IMR-90 (cell line): ENCODE results near the gene RNF123. TPM values are rescaled to one million over a fixed set of nuclear protein-coding genes. Genes with fewer than 3 reads are reported as not detected.

ENCODE experiments used
- ATAC-seq: fragments of 200-7000 bp; cut with Tn5 transposase; 2 replicates; pipeline ENCODE4 v1.9.1; 2020; ENCODE audit warnings: low read depth, mild to moderate bottlenecking, moderate library complexity
- BruUV-seq: library from RNA; stranded (reverse); fragments of 400-500 nt; replicated peaks from 2 replicates; lab custom pipeline; 2021; lab: Mats Ljungman, UMichigan
- CTCF ChIA-PET: fragments of 300-600 bp; formaldehyde crosslinking; extraction: SDS; loops from one replicate; lab custom pipeline; 2021; ENCODE audit warnings: antibody characterized with exemption; lab: Yijun Ruan, JAX
- POLR2A ChIA-PET: fragments of 300-600 bp; sonication (Branson Sonifier 250); formaldehyde crosslinking; loops from one replicate; lab custom pipeline; 2022; ENCODE audit warnings: antibody characterized with exemption; ENCODE audit not compliant: unreplicated experiment; lab: Charles Lee
- DNase-seq: peaks from one replicate; pipeline ENCODE4 v3.0.0; 2013
- H2AFZ ChIP-seq: replicated peaks from 2 replicates; pipeline ENCODE3; 2013; ENCODE audit warnings: low read length, mild to moderate bottlenecking; ENCODE audit not compliant: poor library complexity
- H2AK5ac ChIP-seq: 2 replicates; pipeline ENCODE4 v1.6.1; 2013; ENCODE audit warnings: low read depth, low read length, inconsistent platforms
- H2AK9ac ChIP-seq: replicated peaks from 2 replicates; pipeline ENCODE3; 2013; ENCODE audit warnings: mild to moderate bottlenecking, low read depth, low read length, moderate library complexity; ENCODE audit not compliant: poor library complexity
- H2BK120ac ChIP-seq: 2 replicates; pipeline ENCODE4 v1.6.1; 2013; ENCODE audit warnings: low read depth, low read length, inconsistent platforms
- H2BK15ac ChIP-seq: 3 replicates; pipeline ENCODE4 v1.6.1; 2013; ENCODE audit warnings: low read depth, low read length, inconsistent platforms
- H2BK20ac ChIP-seq: 2 replicates; pipeline ENCODE4 v1.6.1; 2013; ENCODE audit warnings: low read depth, mild to moderate bottlenecking, inconsistent platforms, low read length, moderate library complexity
- H2BK5ac ChIP-seq: 2 replicates; pipeline ENCODE4 v1.6.1; 2013; ENCODE audit warnings: mild to moderate bottlenecking, low read depth, low read length, inconsistent platforms; ENCODE audit not compliant: poor library complexity, severe bottlenecking
- H3K14ac ChIP-seq: replicated peaks from 2 replicates; pipeline ENCODE4 v1.6.1; 2013; ENCODE audit warnings: low read depth, low read length, inconsistent platforms
- H3K18ac ChIP-seq: 2 replicates; pipeline ENCODE4 v1.6.1; 2013; ENCODE audit warnings: low read depth, low read length, control low read depth
- H3K23ac ChIP-seq: 2 replicates; pipeline ENCODE4 v1.6.1; 2013; ENCODE audit warnings: low read depth, low read length, inconsistent platforms
- H3K27ac ChIP-seq: 2 replicates; pipeline ENCODE4 v1.5.1; 2013; ENCODE audit warnings: mild to moderate bottlenecking, control low read depth, low read length; ENCODE audit not compliant: insufficient read depth
- H3K27me3 ChIP-seq: 2 replicates; pipeline ENCODE4 v1.6.1; 2013; ENCODE audit warnings: low read length; ENCODE audit not compliant: control insufficient read depth, insufficient read depth
- H3K36me3 ChIP-seq: 2 replicates; pipeline ENCODE4 v1.6.1; 2013; ENCODE audit warnings: low read length, mixed read lengths; ENCODE audit not compliant: control insufficient read depth, insufficient read depth
- H3K4ac ChIP-seq: 2 replicates; pipeline ENCODE4 v1.6.1; 2013; ENCODE audit warnings: low read depth, low read length, inconsistent platforms
- H3K4me1 ChIP-seq: 2 replicates; pipeline ENCODE4 v1.6.1; 2013; ENCODE audit warnings: low read length, mixed read lengths; ENCODE audit not compliant: control insufficient read depth, insufficient read depth
- H3K4me2 ChIP-seq: 2 replicates; pipeline ENCODE4 v1.6.1; 2013; ENCODE audit warnings: low read depth, mild to moderate bottlenecking, control low read depth, low read length, moderate library complexity
- H3K4me3 ChIP-seq: 2 replicates; pipeline ENCODE4 v1.5.1; 2013; ENCODE audit warnings: low read depth, mild to moderate bottlenecking, control low read depth, low read length, moderate library complexity; ENCODE audit not compliant: insufficient read depth
- H3K56ac ChIP-seq: 2 replicates; pipeline ENCODE4 v1.6.1; 2013; ENCODE audit warnings: low read length, inconsistent platforms; ENCODE audit not compliant: insufficient read depth; ENCODE audit errors: extremely low read depth
- H3K79me1 ChIP-seq, 2 experiments: 2 replicates each; pipeline ENCODE4 v1.6.1; 2013; ENCODE audit warnings: low read length in 2 of 2, inconsistent platforms in 1 of 2, low read depth in 1 of 2
- H3K9ac ChIP-seq: 2 replicates; pipeline ENCODE4 v1.6.1; 2013; ENCODE audit warnings: low read depth, low read length, control low read depth
- H3K9me1 ChIP-seq: 2 replicates; pipeline ENCODE4 v1.6.1; 2013; ENCODE audit warnings: low read length, inconsistent platforms; ENCODE audit not compliant: insufficient read depth
- H3K9me3 ChIP-seq: 2 replicates; pipeline ENCODE4 v1.6.1; 2013; ENCODE audit warnings: low read length; ENCODE audit not compliant: control insufficient read depth, insufficient read depth
- H4K20me1 ChIP-seq: 2 replicates; pipeline ENCODE4 v1.6.1; 2013; ENCODE audit warnings: low read length, inconsistent platforms; ENCODE audit not compliant: insufficient read depth
- H4K5ac ChIP-seq: 2 replicates; pipeline ENCODE4 v1.6.1; 2013; ENCODE audit warnings: mild to moderate bottlenecking, low read depth, low read length, control low read depth
- H4K8ac ChIP-seq, 2 experiments: 2 replicates each; pipeline ENCODE4 v1.6.1; 2013; ENCODE audit warnings: low read depth in 2 of 2, low read length in 2 of 2, control low read depth in 1 of 2, inconsistent platforms in 1 of 2
- H4K91ac ChIP-seq: 2 replicates; pipeline ENCODE4 v1.6.1; 2013; ENCODE audit warnings: low read depth, low read length, inconsistent platforms; ENCODE audit not compliant: insufficient read depth
- BHLHE40 ChIP-seq: fragments of 150-350 bp; IDR thresholded peaks from 2 replicates; pipeline ENCODE4 v1.6.1; 2016; ENCODE audit warnings: mild to moderate bottlenecking, low read depth, low read length
- CEBPB ChIP-seq: IDR thresholded peaks from 2 replicates; pipeline ENCODE4 v1.6.1; 2012; ENCODE audit warnings: low read depth, low read length, improper control_type of control experiment
- CHD1 ChIP-seq: IDR thresholded peaks from 2 replicates; pipeline ENCODE4 v1.6.1; 2012; ENCODE audit warnings: low read depth, low read length, improper control_type of control experiment
- CTCF ChIP-seq: conservative IDR thresholded peaks from 2 replicates; pipeline ENCODE4 v1.5.1; 2012; ENCODE audit warnings: mild to moderate bottlenecking, low read depth, low read length, improper control_type of control experiment
- ELK1 ChIP-seq: fragments of 150-350 bp; IDR thresholded peaks from 2 replicates; pipeline ENCODE4 v1.6.1; 2016; ENCODE audit warnings: low read depth, mild to moderate bottlenecking, low read length, moderate library complexity, borderline replicate concordance
- FOS ChIP-seq: fragments of 150-350 bp; IDR thresholded peaks from 2 replicates; pipeline ENCODE4 v1.6.1; 2016; ENCODE audit warnings: low read depth, low read length
- MAFK ChIP-seq: IDR thresholded peaks from 2 replicates; pipeline ENCODE4 v1.6.1; 2012; ENCODE audit warnings: low read depth, low read length, improper control_type of control experiment
- MAZ ChIP-seq: IDR thresholded peaks from 2 replicates; pipeline ENCODE4 v1.6.1; 2012; ENCODE audit warnings: low read depth, mild to moderate bottlenecking, low read length, improper control_type of control experiment, moderate library complexity, borderline replicate concordance
- MXI1 ChIP-seq: IDR thresholded peaks from 2 replicates; pipeline ENCODE4 v1.6.1; 2012; ENCODE audit warnings: low read depth, mild to moderate bottlenecking, low read length, moderate library complexity, borderline replicate concordance
- NFE2L2 ChIP-seq: fragments of 150-350 bp; IDR thresholded peaks from 2 replicates; pipeline ENCODE4 v1.6.1; 2016; ENCODE audit warnings: low read depth, mild to moderate bottlenecking, low read length
- POLR2A ChIP-seq: IDR thresholded peaks from 2 replicates; pipeline ENCODE4 v1.6.1; 2012; ENCODE audit warnings: mild to moderate bottlenecking, low read depth, low read length
- RAD21 ChIP-seq: IDR thresholded peaks from 2 replicates; pipeline ENCODE4 v1.6.1; 2012; ENCODE audit warnings: low read length, improper control_type of control experiment
- RCOR1 ChIP-seq: IDR thresholded peaks from 2 replicates; pipeline ENCODE4 v1.6.1; 2012; ENCODE audit warnings: mild to moderate bottlenecking, low read length, improper control_type of control experiment; ENCODE audit not compliant: insufficient replicate concordance
- RFX5 ChIP-seq: IDR thresholded peaks from 2 replicates; pipeline ENCODE4 v1.8.0; 2012; ENCODE audit warnings: low read depth, mild to moderate bottlenecking, low read length, moderate library complexity
- SMC3 ChIP-seq: fragments of 150-350 bp; IDR thresholded peaks from 2 replicates; pipeline ENCODE4 v1.6.1; 2016; ENCODE audit warnings: low read depth, mild to moderate bottlenecking, antibody characterized with exemption, low read length, moderate library complexity
- WGBS, 2 experiments: methylation state at CpG; one replicate each; pipeline versions ENCODE4 v1.1.5 to v1.1.7; 2013; ENCODE audit warnings: missing lambda C conversion rate in 2 of 2; ENCODE audit not compliant: insufficient read length in 1 of 2; ENCODE audit errors: extremely low coverage in 2 of 2; 5-methylcytosine and 5-hydroxymethylcytosine counted together
- dilution Hi-C: fragments of 300-500 bp; cut with HindIII; formaldehyde crosslinking; loops from one replicate; pipeline ENCODE4 v1.14.3; 2018; ENCODE audit warnings: low sequenced_read_pairs; ENCODE audit not compliant: unreplicated experiment
- in situ Hi-C: fragments of 300-500 bp; cut with MboI; formaldehyde crosslinking; loops from 3 replicates; pipeline ENCODE4 v1.14.3; 2019; ENCODE audit warnings: low sequenced_read_pairs, inconsistent platforms, mixed read lengths
- intact Hi-C: fragments of 100-400 bp; cut with micrococcal nuclease; formaldehyde crosslinking; loops from 2 replicates; pipeline ENCODE4 v1.10.0; 2022
- polyA plus RNA-seq, 3 experiments: library from polyadenylated mRNA; depleted of rRNA; stranded (reverse); fragments of >200 nt; gene quantifications; 2 replicates each; pipeline ENCODE4 v1.2.3, GENCODE V29; 2012; ENCODE audit warnings: low replicate concordance in 1 of 3
- total RNA-seq: library from RNA; depleted of rRNA; stranded (reverse); fragments of >200 nt; gene quantifications from 2 replicates; pipeline ENCODE4 v1.2.3, GENCODE V29; 2012
- TF ChIP-seq, protein P1 (sequence below): fragments of 150-350 bp; IDR thresholded peaks from 2 replicates; pipeline ENCODE4 v1.6.1; 2017; ENCODE audit warnings: mild to moderate bottlenecking, antibody characterized with exemption, low read length, low read depth

RNF123 gene
- total and polyA plus RNA-seq, 2 of the 4 experiments (the other 2 are of a cell fraction): 13.4 to 37.7 TPM

- H3K4me3 ChIP-seq: no peak overlapping the region
- H3K4ac ChIP-seq: no peak overlapping the region
- DNase-seq (no peak), ATAC-seq (no peak)
- no peak overlapping the region for H3K9ac ChIP-seq
- TF ChIP-seq MAZ (no peak), MAFK (no peak), MXI1 (no peak), ELK1 (no peak), RFX5 (no peak), CHD1 (no peak), RAD21 (no peak), SMC3 (no peak), POLR2A (no peak), CTCF (no peak), RCOR1 (no peak), CEBPB (no peak), FOS (no peak), NFE2L2 (no peak), BHLHE40 (no peak)
- TF ChIP-seq, protein P1, sequence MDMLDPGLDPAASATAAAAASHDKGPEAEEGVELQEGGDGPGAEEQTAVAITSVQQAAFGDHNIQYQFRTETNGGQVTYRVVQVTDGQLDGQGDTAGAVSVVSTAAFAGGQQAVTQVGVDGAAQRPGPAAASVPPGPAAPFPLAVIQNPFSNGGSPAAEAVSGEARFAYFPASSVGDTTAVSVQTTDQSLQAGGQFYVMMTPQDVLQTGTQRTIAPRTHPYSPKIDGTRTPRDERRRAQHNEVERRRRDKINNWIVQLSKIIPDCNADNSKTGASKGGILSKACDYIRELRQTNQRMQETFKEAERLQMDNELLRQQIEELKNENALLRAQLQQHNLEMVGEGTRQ: no peak
- H3K79me1 ChIP-seq: peaks cover 35 to 66% of the 10 kb centered on the region in 2 experiments
- H3K4me2 ChIP-seq: no peak overlapping the region
- no peaks in the 10 kb centered on the region for H3K9me3 ChIP-seq
- H2AK9ac ChIP-seq: no peak overlapping the region
- no TSS peak for BruUV-seq
- WGBS, 2 experiments: no CpG with 5 or more reads among the region's 1 CpG
- no peak overlapping the region for H3K14ac ChIP-seq
- dilution Hi-C loops: no loop called here
- intact Hi-C loops: no loop called here
- no peak overlapping the region for H2BK120ac ChIP-seq
- no peak overlapping the region for H2AK5ac ChIP-seq
- in situ Hi-C loops: no loop called here
- peaks cover 54% of the 10 kb centered on the region for H4K20me1 ChIP-seq
- ChIA-PET POLR2A (interaction anchor here (0.5 kb wide), 1 partner anchor 17 kb away, joined by 8 read pairs; no protein-coding TSS in a partner anchor), CTCF (interaction anchor here (1.2 kb wide), 1 partner anchor 10 kb away, joined by 4 read pairs; no protein-coding TSS in a partner anchor)
- no peaks in the 10 kb centered on the region for H3K27me3 ChIP-seq
- H3K4me1 ChIP-seq: no peaks in the 10 kb centered on the region; the same call in 1 of the 2 replicates
- H4K5ac ChIP-seq: no peak overlapping the region
- H2AFZ ChIP-seq: no peak overlapping the region
- no peak overlapping the region for H2BK15ac ChIP-seq
- H3K23ac ChIP-seq: no peak overlapping the region
- H4K91ac ChIP-seq: no peak overlapping the region
- H4K8ac ChIP-seq: no peak overlapping the region
- H2BK20ac ChIP-seq: no peak overlapping the region
- H3K56ac ChIP-seq: no peak overlapping the region
- H3K18ac ChIP-seq: no peak overlapping the region
- H2BK5ac ChIP-seq: no peak overlapping the region
- H3K27ac ChIP-seq: no peak overlapping the region
- no peaks in the 10 kb centered on the region for H3K36me3 ChIP-seq
- H3K9me1 ChIP-seq: peaks cover 7% of the 10 kb centered on the region; the same call in 1 of the 2 replicates
These were observed 66.7 kb downstream of the RNF123 start for GRCh38 chr3:49756036-49756435.
